ENCODE data around the gene FN3KRP.
"Not testable (repeated sequence)": the region's sequence is repeated elsewhere in the genome, so short reads cannot be mapped to it uniquely, and the experiment has no call there.

The FN3KRP gene

GRCh38 chr17:82709676-82710498, 6.6 kb upstream of the FN3KRP start:
- DNase-seq: no peak

- no peak for DNase-seq
Observed at GRCh38 chr17:82710499-82711232, 5.8 kb upstream of the FN3KRP start.

- DNase-seq: no peak
Observed at GRCh38 chr17:82713071-82713723, 3.3 kb upstream of the FN3KRP start.

GRCh38 chr17:82718986-82719685, 2.6 kb downstream of the FN3KRP start:
- DNase-seq: no peak

- no peak for DNase-seq
Observed at GRCh38 chr17:82720204-82720603, 3.7 kb downstream of the FN3KRP start.

- no peak for DNase-seq
Observed at GRCh38 chr17:82722341-82723013, 6.0 kb downstream of the FN3KRP start.

GRCh38 chr17:82723169-82723807, 6.8 kb downstream of the FN3KRP start:
- DNase-seq: no peak

GRCh38 chr17:82726427-82726826, 9.9 kb downstream of the FN3KRP start:
- no peak for DNase-seq

- DNase-seq: no peak
Observed at GRCh38 chr17:82729479-82730260, 13.2 kb downstream of the FN3KRP start.

- no peak for DNase-seq
Observed at GRCh38 chr17:82732118-82732743, 15.7 kb downstream of the FN3KRP start.

GRCh38 chr17:82734987-82735866, 18.7 kb downstream of the FN3KRP start, which contains the start of gene FN3K:
FN3K (plus strand) TSS chr17:82735615; CDS start chr17:82735637, 22 bp downstream.
- no peak for DNase-seq

- DNase-seq: no peak
Observed at GRCh38 chr17:82736511-82737185, 20.1 kb downstream of the FN3KRP start.

- no peak for DNase-seq
Observed at GRCh38 chr17:82737967-82738877, 21.7 kb downstream of the FN3KRP start.

GRCh38 chr17:82740906-82741759, 24.6 kb downstream of the FN3KRP start:
- DNase-seq: no peak

- DNase-seq: no peak
Observed at GRCh38 chr17:82743344-82744219, 27.1 kb downstream of the FN3KRP start.

GRCh38 chr17:82744736-82745135, 28.2 kb downstream of the FN3KRP start:
- DNase-seq: not testable (repeated sequence)
